ENCODE measurements around the gene BCKDK. TPM values are rescaled to one million over a fixed set of nuclear protein-coding genes. Genes with fewer than 3 reads are reported as not detected.

Gene BCKDK
- total and polyA plus RNA-seq, 2 of the 13 experiments (the other 11 are each of a cell fraction or from before 2014, with no cell fraction given) = 24.9 to 42.6 TPM

- TF ChIP-seq CSRNP2 (CRISPR knock-in tag; conservative IDR thresholded peaks at IDR 0.05; ENCODE audit: low read depth) (no peak), ZNF615 (CRISPR knock-in tag; IDR thresholded peaks at IDR 0.05; ENCODE audit: borderline replicate concordance) (peak; percentile 38; the same call in 1 of the 2 replicates), HOXD1 (CRISPR knock-in tag; IDR thresholded peaks at IDR 0.05) (peak; percentile 26; the same call in 1 of the 2 replicates), ATF5 (CRISPR knock-in tag; IDR thresholded peaks at IDR 0.05; ENCODE audit: low read depth) (no peak), NR2F6 (IDR thresholded peaks at IDR 0.05) (no peak), NR2F6 (CRISPR knock-in tag; IDR thresholded peaks at IDR 0.05) (peak; percentile 63; the same call in 1 of the 2 replicates), ZNF549 (CRISPR knock-in tag; IDR thresholded peaks at IDR 0.05) (peak; percentile 36; the same call in 1 of the 2 replicates), ZNF234 (CRISPR knock-in tag; conservative IDR thresholded peaks at IDR 0.05) (no peak), SAFB2 (CRISPR knock-in tag; IDR thresholded peaks at IDR 0.05; ENCODE audit: borderline replicate concordance, low read depth) (peak; percentile 29; the same call in 1 of the 2 replicates), ZNF121 (CRISPR knock-in tag; IDR thresholded peaks at IDR 0.05) (peak; percentile 56; the same call in 1 of the 2 replicates), SCMH1 (CRISPR knock-in tag; IDR thresholded peaks at IDR 0.05; ENCODE audit: borderline replicate concordance) (no peak), KMT2B (CRISPR knock-in tag; IDR thresholded peaks at IDR 0.05) (no peak; the same call in 1 of the 2 replicates), KMT2A (CRISPR knock-in tag; IDR thresholded peaks at IDR 0.05) (peak; percentile 79), EP300 (IDR thresholded peaks at IDR 0.05; ENCODE audit: low read depth in 2 of 2, low read length in 2 of 2) (peak in 1 of 2 experiments; percentile 44; a peak in 1 of 4 replicates), EP300 (CRISPR knock-in tag; IDR thresholded peaks at IDR 0.05; ENCODE audit: borderline replicate concordance) (peak; percentile 51), SOX6 (IDR thresholded peaks at IDR 0.05) (no peak), SOX6 (CRISPR knock-in tag; IDR thresholded peaks at IDR 0.05) (peak; percentile 73), GABPB1 (CRISPR knock-in tag; IDR thresholded peaks at IDR 0.05) (peak; percentile 91), ZNF318 (CRISPR knock-in tag; IDR thresholded peaks at IDR 0.05) (0 out of 2 replicates have a peak, but pooled peaks have one; percentile 64), ZNF468 (CRISPR knock-in tag; IDR thresholded peaks at IDR 0.05) (no peak), MAF1 (CRISPR knock-in tag; IDR thresholded peaks at IDR 0.05; ENCODE audit: borderline replicate concordance) (peak; percentile 22; the same call in 1 of the 2 replicates)
Measured at GRCh38 chr16:31094424-31095120, 13.6 kb upstream of the BCKDK start, which contains the start of gene VKORC1 (continued).
